Sigmoid colon (tissue), 4 donors: ENCODE results near the gene PKN1.

Source experiments
- CTCF ChIP-seq, 4 experiments: fragments of 450-650 bp in 3 of 4; fragments of 200-600 bp in 1 of 4; IDR thresholded peaks; one replicate each; pipeline ENCODE4 v1.5.1; 2016 to 2019; ENCODE audit warnings: antibody characterized with exemption in 4 of 4, mild to moderate bottlenecking in 3 of 4, moderate library complexity in 2 of 4
- EP300 ChIP-seq, 4 donors: sonication (generic); formaldehyde crosslinking; IDR thresholded peaks; one replicate each; pipeline ENCODE4 v1.6.1; 2017; ENCODE audit warnings: antibody characterized with exemption in 4 of 4
- POLR2A ChIP-seq, 2 donors: fragments of 450-650 bp; IDR thresholded peaks; one replicate each; pipeline ENCODE4 v1.6.1; 2016; ENCODE audit warnings: antibody characterized with exemption in 2 of 2, mild to moderate bottlenecking in 2 of 2, moderate library complexity in 2 of 2
- POLR2AphosphoS5 ChIP-seq, 4 donors: sonication (generic); formaldehyde crosslinking; IDR thresholded peaks; one replicate each; pipeline ENCODE4 v1.6.1; 2017; ENCODE audit warnings: antibody characterized with exemption in 4 of 4

DNA sequence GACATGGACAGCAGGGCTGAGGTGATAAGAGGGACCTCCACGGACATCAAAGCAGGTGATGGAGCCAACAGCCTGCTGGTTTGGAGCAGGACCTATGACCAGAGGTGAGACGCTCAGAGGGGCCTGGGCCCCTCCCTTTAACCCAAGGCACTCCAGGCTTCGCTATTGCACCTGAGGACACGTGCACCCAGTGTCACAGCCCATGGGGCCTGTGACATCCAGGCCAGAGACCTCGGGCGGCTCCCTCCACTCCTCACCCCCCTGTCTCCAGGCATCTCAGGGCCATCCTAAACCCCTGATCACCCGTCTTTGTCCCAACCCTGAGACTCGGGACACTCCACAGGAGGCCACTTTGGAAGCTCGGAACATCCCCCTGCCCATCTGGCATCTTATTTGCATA, 38.9 kb upstream of the PKN1 start:
- no peak for TF ChIP-seq POLR2A (IDR thresholded peaks at IDR 0.05)
- no peak for TF ChIP-seq CTCF (IDR thresholded peaks at IDR 0.05)
- no peak for TF ChIP-seq POLR2AphosphoS5 (IDR thresholded peaks at IDR 0.05)
- TF ChIP-seq EP300 (IDR thresholded peaks at IDR 0.05), result no peak
